Activated CD8-positive, alpha-beta memory T cell treated with anti-CD3 and anti-CD28 coated beads, Interleukin-2, amount 10 ng/mL, durations not matched to agents 7 days and 5 days (primary cell): ENCODE results near the gene CFLAR. TPM values are rescaled to one million over a fixed set of nuclear protein-coding genes. Genes with fewer than 3 reads are reported as not detected.
A peak's percentile ranks its signal among the peaks of the same experiment; 100 is the strongest.

Experiments
- ATAC-seq: fragments of 150-1000 bp; cut with Tn5 transposase; one replicate; pipeline ENCODE4 v1.10.0; 2021; ENCODE audit warnings: moderate library complexity
- CTCF ChIA-PET: fragments of 350-600 bp; sonication (Branson Sonifier 250); formaldehyde crosslinking; loops from one replicate; lab custom pipeline; 2021; ENCODE audit warnings: antibody characterized with exemption; lab: Charles Lee
- DNase-seq: peaks from one replicate; pipeline ENCODE4 v3.0.0-alpha.2; 2020
- H3K27ac Mint-ChIP-seq: one replicate; pipeline ENCODE4 v1.8.0; 2021; ENCODE audit warnings: mild to moderate bottlenecking, mixed read lengths
- H3K27me3 Mint-ChIP-seq: one replicate; pipeline ENCODE4 v1.8.0; 2021; ENCODE audit warnings: mixed read lengths
- H3K36me3 Mint-ChIP-seq: one replicate; pipeline ENCODE4 v1.8.0; 2021; ENCODE audit warnings: mild to moderate bottlenecking, mixed read lengths
- H3K4me1 Mint-ChIP-seq: one replicate; pipeline ENCODE4 v1.8.0; 2021; ENCODE audit warnings: mixed read lengths
- H3K4me3 Mint-ChIP-seq: one replicate; pipeline ENCODE4 v1.8.0; 2021; ENCODE audit warnings: mild to moderate bottlenecking, moderate library complexity, mixed read lengths
- H3K9me3 Mint-ChIP-seq: one replicate; pipeline ENCODE4 v1.8.0; 2022; ENCODE audit warnings: low read depth, mixed read lengths
- total RNA-seq, 2 experiments: library from RNA; stranded (reverse); gene quantifications; one replicate each; pipeline ENCODE4 v1.2.3, GENCODE V29; 2021

The CFLAR gene
- total RNA-seq, 2 experiments from 2014 or later, result 193 to 242 TPM

DNA sequence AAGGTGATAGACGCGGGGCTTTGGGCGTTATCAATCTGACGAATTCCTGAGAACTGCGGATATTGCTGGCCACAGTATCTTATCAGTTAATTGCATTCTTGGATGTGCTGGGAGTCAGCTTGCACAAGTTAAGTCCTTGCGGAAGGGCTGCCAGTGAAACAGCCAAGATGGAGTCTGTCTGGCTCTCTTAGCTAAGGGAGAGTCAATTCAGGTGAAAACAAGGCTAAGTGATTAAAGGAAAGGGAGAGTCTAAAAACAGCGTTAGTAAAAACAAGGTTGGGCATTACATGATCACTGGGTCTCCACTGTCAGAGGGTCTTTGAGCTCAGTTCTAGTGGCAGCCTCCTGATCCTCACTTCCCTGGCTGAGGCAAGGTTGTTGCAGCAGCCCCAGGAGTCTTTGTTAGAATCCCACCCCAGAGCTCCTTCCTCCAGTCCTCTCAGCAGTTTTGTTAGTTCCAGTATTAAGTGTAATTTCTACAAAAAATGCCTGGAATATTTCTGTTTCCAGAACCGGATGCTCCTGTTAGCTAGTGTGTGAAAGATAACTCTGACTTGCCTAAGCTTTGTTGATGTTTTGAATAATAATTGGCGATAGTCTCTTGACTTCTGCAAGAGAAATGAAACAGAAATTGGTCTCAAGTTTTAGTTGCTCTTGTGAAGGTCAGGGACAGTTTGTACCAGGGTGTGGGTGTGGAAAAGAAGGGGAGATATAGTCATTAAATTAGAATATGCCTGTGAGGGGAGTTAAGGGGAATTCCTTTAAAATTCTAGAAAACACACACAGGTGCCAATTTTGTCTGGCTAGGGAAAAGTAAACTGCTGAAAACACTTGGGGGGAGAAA lies 10.6 kb downstream of the CFLAR start:
- Mint-ChIP-seq H3K27me3 (no peaks in the 10 kb centered on the region), H3K9me3 (no peaks in the 10 kb centered on the region), H3K4me1 (peaks cover 86% of the 10 kb centered on the region), H3K27ac (peak overlapping the region; percentile 90), H3K36me3 (peaks cover 65% of the 10 kb centered on the region), H3K4me3 (peak overlapping the region; percentile 95)
- DNase-seq, result no peak
- ATAC-seq, result no peak
- CTCF ChIA-PET, result interaction anchor here (0.8 to 1.9 kb wide), 5 partner anchors 25 to 163 kb away, joined by 3 to 5 read pairs (median 3); partner anchors contain the start of gene ORC2

GRCh38 chr2:201127152-201127511 lies 11.2 kb downstream of the CFLAR start:
- H3K9me3 Mint-ChIP-seq, result no peaks in the 10 kb centered on the region
- CTCF ChIA-PET, result interaction anchor here (0.8 to 1.9 kb wide), 4 partner anchors 24 to 133 kb away, joined by 3 to 5 read pairs (median 4); no protein-coding TSS in a partner anchor
- DNase-seq, result peak; percentile 48
- H3K27me3 Mint-ChIP-seq, result no peaks in the 10 kb centered on the region
- peak overlapping the region; percentile 90 for H3K27ac Mint-ChIP-seq
- peak overlapping the region; percentile 95 for H3K4me3 Mint-ChIP-seq
- no peak for ATAC-seq
- H3K4me1 Mint-ChIP-seq, result peaks cover 85% of the 10 kb centered on the region
- H3K36me3 Mint-ChIP-seq, result peaks cover 64% of the 10 kb centered on the region

DNA sequence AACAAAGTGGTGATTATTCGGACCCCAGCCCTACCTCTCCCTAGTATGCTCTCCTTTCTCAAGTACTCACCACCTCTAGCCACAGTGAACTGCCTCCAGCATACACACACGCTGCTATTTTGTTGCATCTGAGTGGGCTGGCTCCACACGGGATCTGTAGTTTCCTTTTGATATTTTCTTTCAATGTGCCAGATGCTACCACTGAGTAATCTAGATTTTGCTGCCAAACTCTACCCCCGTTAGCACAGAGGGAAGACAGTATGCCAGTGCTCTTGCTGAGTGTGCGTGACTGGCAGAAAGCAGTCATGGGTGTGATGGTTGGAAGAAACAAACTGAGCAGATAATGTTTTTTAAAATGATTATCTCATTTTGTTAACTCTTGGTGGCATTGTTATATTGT lies 11.6 kb downstream of the CFLAR start:
- ATAC-seq, result peak; percentile 20
- Mint-ChIP-seq H3K27me3 (no peaks in the 10 kb centered on the region), H3K27ac (peak overlapping the region; percentile 90), H3K4me1 (peaks cover 85% of the 10 kb centered on the region), H3K9me3 (no peaks in the 10 kb centered on the region), H3K4me3 (peak overlapping the region; percentile 95), H3K36me3 (peaks cover 62% of the 10 kb centered on the region)
- CTCF ChIA-PET, result interaction anchor here (0.8 to 1.9 kb wide), 3 partner anchors 24 to 55 kb away, joined by 3 to 5 read pairs (median 4); no protein-coding TSS in a partner anchor
- peak; percentile 66 for DNase-seq

- Mint-ChIP-seq H3K9me3 (no peaks in the 10 kb centered on the region), H3K4me1 (peaks cover 85% of the 10 kb centered on the region), H3K36me3 (peaks cover 62% of the 10 kb centered on the region), H3K27me3 (no peaks in the 10 kb centered on the region), H3K4me3 (no peak overlapping the region), H3K27ac (peak overlapping the region; percentile 90)
- ATAC-seq (no peak), DNase-seq (no peak)
- CTCF ChIA-PET, result interaction anchor here (0.9 to 6.3 kb wide), 4 partner anchors 10 to 104 kb away, joined by 4 to 62 read pairs (median 7); partner anchors contain the start of genes CASP10 and CFLAR
Observed at GRCh38 chr2:201128033-201128432, 12.1 kb downstream of the CFLAR start.

DNA sequence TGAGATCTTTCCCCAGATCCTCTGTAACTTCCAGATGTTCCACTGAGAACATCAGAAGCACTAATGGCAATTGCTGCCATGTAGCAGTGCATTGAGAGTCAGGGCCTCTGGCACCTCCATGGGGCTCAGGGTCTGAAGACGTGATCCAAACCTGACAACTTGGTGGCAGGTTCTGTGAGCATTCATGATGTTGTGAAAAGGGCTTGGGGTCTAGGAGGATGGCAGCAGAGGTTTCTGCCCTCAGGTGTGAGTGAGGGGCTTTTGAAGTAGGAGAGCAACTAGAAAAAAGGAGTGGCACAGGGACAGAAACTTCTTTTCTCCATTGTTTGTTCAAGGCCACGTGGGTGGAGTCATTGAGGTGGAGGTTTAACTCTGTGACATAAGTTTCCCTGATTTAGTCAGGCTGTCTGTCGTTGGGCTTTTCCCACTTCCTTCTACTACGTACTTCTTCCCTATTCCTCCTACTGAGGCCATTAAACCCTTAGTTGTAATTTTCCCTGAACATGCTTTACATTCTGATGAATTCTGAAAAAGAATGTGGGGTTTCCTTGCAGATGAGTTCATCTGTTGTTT lies 13.1 kb downstream of the CFLAR start:
- peak overlapping the region; percentile 96 for H3K27ac Mint-ChIP-seq
- H3K36me3 Mint-ChIP-seq, result peaks cover 60% of the 10 kb centered on the region
- peak; percentile 62 for DNase-seq
- peaks cover 83% of the 10 kb centered on the region for H3K4me1 Mint-ChIP-seq
- H3K4me3 Mint-ChIP-seq, result peak overlapping the region; percentile 77
- CTCF ChIA-PET, result interaction anchor here (0.9 to 6.3 kb wide), 7 partner anchors 11 to 131 kb away, joined by 3 to 62 read pairs (median 6); partner anchors contain the start of genes CASP10, CASP8 and CFLAR
- ATAC-seq, result peak; percentile 4
- no peaks in the 10 kb centered on the region for H3K27me3 Mint-ChIP-seq
- H3K9me3 Mint-ChIP-seq, result no peaks in the 10 kb centered on the region

DNA sequence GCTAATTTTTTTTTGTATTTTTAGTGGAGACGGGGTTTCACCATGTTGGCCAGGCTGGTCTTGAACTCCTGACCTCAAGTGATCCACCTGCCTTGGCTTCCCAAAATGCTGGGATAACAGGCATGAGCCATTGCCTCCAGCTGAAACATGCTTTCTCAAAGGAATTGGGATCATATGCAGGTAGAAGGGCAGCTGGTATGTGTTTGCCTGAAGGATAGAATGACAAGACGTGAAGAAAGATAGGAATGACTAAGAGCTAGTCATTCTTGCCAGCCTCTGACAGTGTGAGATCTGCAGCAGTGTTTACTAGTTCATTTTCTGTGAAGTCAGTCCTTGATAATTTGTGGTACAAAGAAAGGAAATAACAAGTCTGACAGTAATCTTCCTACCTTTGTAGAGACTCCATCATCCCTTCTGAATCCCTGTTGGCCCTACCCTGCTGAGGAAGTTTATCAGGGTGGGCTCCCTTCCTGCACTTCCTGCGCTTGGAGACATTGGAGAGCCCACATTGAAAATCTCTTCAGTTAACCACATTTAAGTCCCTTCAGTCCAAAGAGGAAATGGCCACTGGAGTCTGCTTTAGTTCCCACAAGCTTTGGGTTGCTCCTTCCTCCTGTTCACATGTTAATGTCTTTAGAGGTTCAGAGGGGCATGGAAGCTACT lies 14.7 kb downstream of the CFLAR start:
- Mint-ChIP-seq H3K36me3 (peaks cover 53% of the 10 kb centered on the region), H3K9me3 (no peaks in the 10 kb centered on the region), H3K27me3 (no peaks in the 10 kb centered on the region), H3K4me1 (peaks cover 76% of the 10 kb centered on the region), H3K4me3 (peak overlapping the region; percentile 77), H3K27ac (peak overlapping the region; percentile 96)
- CTCF ChIA-PET, result interaction anchor here (0.8 to 6.3 kb wide), 11 partner anchors 9 to 229 kb away, joined by 3 to 62 read pairs (median 4); partner anchors contain the start of genes CASP8 and CFLAR
- ATAC-seq (peak; percentile 58), DNase-seq (peak; percentile 70)

GRCh38 chr2:201132518-201132917 lies 16.6 kb downstream of the CFLAR start:
- peaks cover 71% of the 10 kb centered on the region for H3K4me1 Mint-ChIP-seq
- no peak for ATAC-seq
- H3K4me3 Mint-ChIP-seq, result peak overlapping the region; percentile 60
- DNase-seq, result no peak
- H3K36me3 Mint-ChIP-seq, result peaks cover 61% of the 10 kb centered on the region
- CTCF ChIA-PET, result interaction anchor here (0.7 to 6.3 kb wide), 9 partner anchors 9 to 132 kb away, joined by 3 to 62 read pairs (median 4); partner anchors contain the start of gene CFLAR
- H3K27ac Mint-ChIP-seq, result peak overlapping the region; percentile 73
- H3K27me3 Mint-ChIP-seq, result no peaks in the 10 kb centered on the region
- no peaks in the 10 kb centered on the region for H3K9me3 Mint-ChIP-seq

GRCh38 chr2:201135386-201135785 lies 19.4 kb downstream of the CFLAR start:
- DNase-seq, result no peak
- peak overlapping the region; percentile 69 for H3K27ac Mint-ChIP-seq
- no peaks in the 10 kb centered on the region for H3K9me3 Mint-ChIP-seq
- H3K4me1 Mint-ChIP-seq, result peaks cover 64% of the 10 kb centered on the region
- CTCF ChIA-PET, result interaction anchor here (1.1 to 1.3 kb wide), 3 partner anchors 9 to 173 kb away, joined by 3 to 6 read pairs (median 4); no protein-coding TSS in a partner anchor
- peaks cover 77% of the 10 kb centered on the region for H3K36me3 Mint-ChIP-seq
- no peak overlapping the region for H3K4me3 Mint-ChIP-seq
- H3K27me3 Mint-ChIP-seq, result no peaks in the 10 kb centered on the region
- ATAC-seq, result no peak

DNA sequence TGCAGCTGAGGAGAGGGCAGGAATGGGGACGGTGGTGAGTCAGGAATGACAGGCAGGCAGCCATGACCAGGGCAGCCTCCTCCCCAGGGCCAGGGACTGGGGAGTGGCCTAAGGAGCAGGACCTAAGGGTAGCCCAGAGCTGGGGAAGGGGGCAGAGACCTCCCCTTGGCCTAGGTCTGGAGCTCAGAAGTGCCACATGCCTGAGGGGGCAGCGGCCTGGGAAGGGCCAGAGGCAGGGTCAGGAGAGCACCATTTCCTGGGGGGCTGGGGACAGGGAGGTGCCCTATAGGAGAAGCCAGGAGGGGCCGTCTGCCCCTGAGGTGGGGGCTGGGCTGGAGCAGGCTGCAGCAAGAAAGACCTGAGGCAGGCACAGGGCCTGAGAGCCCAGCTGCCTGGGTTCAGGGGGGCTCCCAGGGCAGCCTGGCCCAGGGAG lies 20.9 kb downstream of the CFLAR start:
- H3K36me3 Mint-ChIP-seq, result peaks cover 73% of the 10 kb centered on the region
- H3K27me3 Mint-ChIP-seq, result no peaks in the 10 kb centered on the region
- peaks cover 51% of the 10 kb centered on the region for H3K4me1 Mint-ChIP-seq
- DNase-seq (no peak), ATAC-seq (no peak)
- no peaks in the 10 kb centered on the region for H3K9me3 Mint-ChIP-seq
- H3K4me3 Mint-ChIP-seq, result no peak overlapping the region
- CTCF ChIA-PET, result interaction anchor here (0.8 to 1.3 kb wide), 2 partner anchors 20 to 21 kb away, joined by 3 read pairs; no protein-coding TSS in a partner anchor
- H3K27ac Mint-ChIP-seq, result peak overlapping the region; percentile 63

DNA sequence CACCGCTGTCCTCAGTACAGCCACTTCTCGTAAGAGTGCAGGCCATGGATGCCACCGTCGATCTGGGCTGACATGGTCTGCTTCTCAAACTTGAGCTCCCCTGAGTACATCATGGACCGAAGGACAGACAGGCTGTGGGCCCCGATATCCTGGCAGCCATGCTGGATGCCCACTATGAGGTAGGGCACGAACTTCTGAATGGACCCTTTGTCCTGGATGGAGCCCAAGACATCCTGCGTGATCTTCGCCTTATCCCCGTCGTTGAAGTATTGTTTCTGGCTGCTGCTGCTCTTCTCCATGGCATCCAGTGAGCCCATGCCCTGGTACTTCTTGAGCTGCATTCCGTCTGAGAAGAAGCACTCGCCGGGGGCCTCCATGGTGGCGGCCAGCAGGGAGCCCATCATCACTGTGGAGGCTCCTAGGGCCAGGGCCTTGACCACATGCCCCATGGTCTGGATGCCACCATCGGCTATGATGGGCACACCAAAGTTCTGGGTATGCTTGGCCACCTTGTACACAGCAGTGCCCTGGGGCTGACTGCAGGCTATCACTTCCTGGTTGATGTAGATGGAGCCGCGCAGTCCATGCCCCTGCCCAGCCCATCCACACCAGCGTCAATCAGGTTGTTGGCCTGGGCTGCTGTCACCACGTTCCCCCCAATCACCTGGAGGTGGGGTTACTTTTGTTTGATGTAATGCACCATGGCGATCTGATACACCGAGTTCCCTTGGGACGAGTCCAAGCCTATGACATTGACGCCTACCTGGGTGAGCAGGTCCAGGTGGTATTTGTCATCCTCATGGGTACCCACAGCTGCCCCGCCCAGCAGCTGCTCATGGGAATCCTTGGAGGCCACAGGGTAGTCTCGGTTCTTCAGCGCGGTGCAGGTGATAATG lies 21.8 kb downstream of the CFLAR start:
- no peak for ATAC-seq

GRCh38 chr2:201138401-201138970 lies 22.5 kb downstream of the CFLAR start:
- Mint-ChIP-seq H3K27me3 (no peaks in the 10 kb centered on the region), H3K36me3 (peaks cover 61% of the 10 kb centered on the region), H3K4me3 (no peak overlapping the region), H3K4me1 (peaks cover 35% of the 10 kb centered on the region), H3K27ac (peak overlapping the region; percentile 0), H3K9me3 (no peaks in the 10 kb centered on the region)
- ATAC-seq (no peak), DNase-seq (no peak)
- CTCF ChIA-PET, result interaction anchor here (1.2 kb wide), 1 partner anchor 39 kb away, joined by 4 read pairs; no protein-coding TSS in a partner anchor

More for the DNA sequence above, 21.8 kb downstream of the CFLAR start:
- no peak overlapping the region for H3K27ac Mint-ChIP-seq
- no peaks in the 10 kb centered on the region for H3K27me3 Mint-ChIP-seq
- no peak overlapping the region for H3K4me3 Mint-ChIP-seq
- peaks cover 65% of the 10 kb centered on the region for H3K36me3 Mint-ChIP-seq
- H3K9me3 Mint-ChIP-seq, result no peaks in the 10 kb centered on the region
- CTCF ChIA-PET, result interaction anchor here (0.8 to 1.3 kb wide), 3 partner anchors 20 to 40 kb away, joined by 3 to 4 read pairs (median 3); no protein-coding TSS in a partner anchor
- peaks cover 42% of the 10 kb centered on the region for H3K4me1 Mint-ChIP-seq
- no peak for DNase-seq
